Adrenal gland (tissue), 12 donors: ENCODE results near the gene ABI3BP. TPM values are rescaled to one million over a fixed set of nuclear protein-coding genes. Genes with fewer than 3 reads are reported as not detected.

ENCODE experiments used
- DNase-seq, 7 donors: peaks; one replicate each; pipeline ENCODE4 v3.0.0-alpha.2; 2019 to 2020
- H3K27ac ChIP-seq, 5 donors: fragments of 200-600 bp; sonication (generic) in 4 of 5; 1 replicate in 3 of 5; 2 replicates in 2 of 5; pipeline versions ENCODE4 v1.5.1 to v1.8.0; 2016 to 2020; ENCODE audit warnings: mild to moderate bottlenecking in 1 of 5
- H3K27me3 ChIP-seq: fragments of 200-600 bp; 2 replicates; pipeline ENCODE4 v1.8.0; 2021
- H3K36me3 ChIP-seq, 2 donors: fragments of 200-600 bp; replicated peaks in 1 of 2; 1 replicate in 1 of 2; 2 replicates in 1 of 2; pipeline versions ENCODE4 v1.5.1 to v1.8.0; 2018 to 2022
- H3K4me1 ChIP-seq, 2 donors: fragments of 200-600 bp; replicated peaks in 1 of 2; 1 replicate in 1 of 2; 2 replicates in 1 of 2; pipeline versions ENCODE4 v1.5.1 to v1.8.0; 2018 to 2021
- H3K4me3 ChIP-seq, 4 donors: fragments of 200-600 bp; sonication (generic) in 3 of 4; one replicate each; pipeline ENCODE4 v1.5.1; 2016 to 2018
- H3K9me3 ChIP-seq, 3 donors: fragments of 200-600 bp; sonication (generic) in 1 of 3; replicated peaks in 1 of 3; 1 replicate in 2 of 3; 2 replicates in 1 of 3; pipeline versions ENCODE4 v1.5.1 to v1.8.0; 2016 to 2021
- POLR2A ChIP-seq, 2 donors: fragments of 450-650 bp; IDR thresholded peaks; one replicate each; pipeline ENCODE4 v1.6.1; 2017; ENCODE audit warnings: antibody characterized with exemption in 2 of 2, mild to moderate bottlenecking in 2 of 2, moderate library complexity in 1 of 2
- WGBS, 4 donors: extraction: QIAGEN DNeasy Blood & Tissue Kit in 2 of 4; methylation state at CpG; one replicate each; pipeline versions ENCODE4 v1.1.5 to v1.1.7; 2013 to 2017; 5-methylcytosine and 5-hydroxymethylcytosine counted together
- intact Hi-C, 2 donors: fragments of 100-400 bp; cut with DNase I; formaldehyde crosslinking; loops; one replicate each; pipeline versions ENCODE4 v1.14.1 to v1.15.0; 2022 to 2023
- polyA plus RNA-seq, 3 donors: library from polyadenylated mRNA; stranded (reverse); fragments of 200-250 nt in 2 of 3; fragments of 350-450 nt in 1 of 3; fragmentation: Illumina TruSeq in 1 of 3; extraction: RNeasy Lipid Tissue Mini Kit (QIAGEN cat#74804) in 1 of 3; gene quantifications; one replicate each; pipeline ENCODE4 v1.2.3, GENCODE V29; 2013 to 2014
- total RNA-seq, 9 donors: library from RNA; depleted of rRNA in 4 of 9; stranded (reverse); fragments of >200 nt in 4 of 9; fragments of 120-200 nt in 1 of 9; fragmentation: NEBNext Ultra II Directional in 1 of 9; extraction: Animal tissue kit (Norgen Biotek cat#: 25700) in 1 of 9; gene quantifications; one replicate each; pipeline versions ENCODE4 v1.1.0 to v1.2.4, GENCODE V29; 2013 to 2023
- TF ChIP-seq, protein P1 (sequence below), 6 experiments: fragments of 450-650 bp in 4 of 6; fragments of 200-600 bp in 2 of 6; sonication (generic) in 1 of 6; IDR thresholded peaks; 1 replicate in 5 of 6; 2 replicates in 1 of 6; pipeline versions ENCODE4 v1.5.1 to v1.8.0; 2016 to 2021; ENCODE audit warnings: antibody characterized with exemption in 6 of 6, mild to moderate bottlenecking in 2 of 6, moderate library complexity in 1 of 6
- donor health status: healthy with polysubstance abuse.
- donor health status: Bipolar disorder and iron deficiency.
- donor health status: DM: yes; HTN: yes; CAD: no.
- donor health status: DM: no; HTN: no; CAD: no.
- donor health status: DM: no; HTN: no; CAD: no.
- donor health status: DM: yes; HTN: yes; CAD: no.

ABI3BP gene
- total and polyA plus RNA-seq, 12 donors: 3.4 to 50.3 (median 18.7) TPM

DNA sequence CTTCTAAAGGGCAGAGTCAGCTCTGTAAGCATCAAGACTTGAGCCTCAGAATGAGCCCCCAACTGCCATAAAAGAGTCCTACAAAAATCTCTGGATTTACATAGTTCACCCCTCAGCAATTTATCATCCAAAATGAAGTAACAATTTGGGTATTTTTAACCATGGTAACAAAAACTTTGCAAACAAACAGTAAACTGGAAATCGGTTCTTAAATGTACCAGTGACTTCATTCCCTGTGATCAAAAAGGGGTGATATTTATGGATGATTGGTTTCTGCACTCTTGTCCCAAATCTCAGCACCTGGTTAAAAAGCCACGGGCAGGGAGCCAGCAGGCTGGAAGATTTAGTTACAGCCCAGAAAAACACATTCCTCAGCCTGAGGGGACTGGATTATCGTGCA lies 210.3 kb downstream of the ABI3BP start:
- no peaks in the 10 kb centered on the region for H3K27me3 ChIP-seq
- H3K36me3 ChIP-seq: no peaks in the 10 kb centered on the region
- H3K9me3 ChIP-seq: peaks cover 0 to 4% (median 0%) of the 10 kb centered on the region in 3 donors
- TF ChIP-seq, protein P1, sequence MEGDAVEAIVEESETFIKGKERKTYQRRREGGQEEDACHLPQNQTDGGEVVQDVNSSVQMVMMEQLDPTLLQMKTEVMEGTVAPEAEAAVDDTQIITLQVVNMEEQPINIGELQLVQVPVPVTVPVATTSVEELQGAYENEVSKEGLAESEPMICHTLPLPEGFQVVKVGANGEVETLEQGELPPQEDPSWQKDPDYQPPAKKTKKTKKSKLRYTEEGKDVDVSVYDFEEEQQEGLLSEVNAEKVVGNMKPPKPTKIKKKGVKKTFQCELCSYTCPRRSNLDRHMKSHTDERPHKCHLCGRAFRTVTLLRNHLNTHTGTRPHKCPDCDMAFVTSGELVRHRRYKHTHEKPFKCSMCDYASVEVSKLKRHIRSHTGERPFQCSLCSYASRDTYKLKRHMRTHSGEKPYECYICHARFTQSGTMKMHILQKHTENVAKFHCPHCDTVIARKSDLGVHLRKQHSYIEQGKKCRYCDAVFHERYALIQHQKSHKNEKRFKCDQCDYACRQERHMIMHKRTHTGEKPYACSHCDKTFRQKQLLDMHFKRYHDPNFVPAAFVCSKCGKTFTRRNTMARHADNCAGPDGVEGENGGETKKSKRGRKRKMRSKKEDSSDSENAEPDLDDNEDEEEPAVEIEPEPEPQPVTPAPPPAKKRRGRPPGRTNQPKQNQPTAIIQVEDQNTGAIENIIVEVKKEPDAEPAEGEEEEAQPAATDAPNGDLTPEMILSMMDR (IDR thresholded peaks at IDR 0.05): no peak
- no peak for TF ChIP-seq POLR2A (IDR thresholded peaks at IDR 0.05)
- intact Hi-C loops: no loop called here
- 60 to 73% (median 64%) methylated on average over 3 of the region's 3 CpGs for WGBS, 4 donors
- no peaks in the 10 kb centered on the region for H3K4me1 ChIP-seq
- H3K27ac ChIP-seq: no peak overlapping the region
- DNase-seq: no peak
- H3K4me3 ChIP-seq: no peak overlapping the region

DNA sequence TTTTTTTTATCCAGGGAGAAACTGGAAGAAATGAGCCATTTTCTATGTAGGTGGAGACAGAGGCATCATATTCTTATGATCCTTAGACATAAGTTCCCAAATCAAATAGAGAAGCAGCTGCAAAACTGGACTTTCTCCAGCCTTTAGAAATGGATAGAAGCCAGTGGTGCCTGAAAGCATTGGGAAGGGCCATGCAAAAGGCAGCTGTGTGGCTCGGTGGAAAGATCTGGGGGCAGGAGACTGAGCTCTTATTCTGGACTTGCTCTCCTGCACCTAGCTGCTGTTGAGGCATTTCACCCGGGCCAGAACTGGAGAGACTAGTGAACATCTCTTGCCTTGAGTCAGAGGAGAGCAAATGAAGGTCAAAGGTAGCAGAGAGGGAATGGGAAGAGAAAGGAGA lies 210.9 kb downstream of the ABI3BP start:
- Histone ChIP-seq H3K27ac (no peak overlapping the region), H3K27me3 (no peaks in the 10 kb centered on the region), H3K4me1 (no peaks in the 10 kb centered on the region), H3K9me3 (peaks cover 0 to 4% (median 0%) of the 10 kb centered on the region in 3 donors), H3K4me3 (no peak overlapping the region), H3K36me3 (no peaks in the 10 kb centered on the region)
- intact Hi-C loops: no loop called here
- DNase-seq: no peak
- WGBS, 4 donors: 36 to 70% (median 59%) methylated on average over 2 of the region's 2 CpGs
- TF ChIP-seq, protein P1 (IDR thresholded peaks at IDR 0.05): no peak
- no peak for TF ChIP-seq POLR2A (IDR thresholded peaks at IDR 0.05)

DNA sequence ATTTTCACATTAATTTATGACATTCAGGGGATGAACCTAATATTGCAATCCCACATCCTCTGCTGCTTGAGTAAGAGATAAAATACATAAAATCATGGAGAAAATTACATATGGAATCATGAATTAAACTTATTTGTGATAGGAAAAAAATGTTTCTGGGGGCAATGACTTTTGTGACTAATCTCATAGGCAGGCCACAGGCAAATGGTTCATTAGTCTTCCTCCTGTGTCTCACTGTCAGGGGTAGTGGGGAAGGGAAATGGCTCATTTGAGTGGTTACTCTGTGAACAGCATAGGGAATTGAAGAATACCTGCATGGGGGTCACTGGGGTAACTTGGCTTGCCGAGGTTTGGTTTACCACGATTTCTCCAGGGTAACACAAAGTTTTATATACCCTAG lies 211.9 kb downstream of the ABI3BP start:
- Histone ChIP-seq H3K4me1 (no peaks in the 10 kb centered on the region), H3K36me3 (no peaks in the 10 kb centered on the region), H3K9me3 (peaks cover 0 to 4% (median 0%) of the 10 kb centered on the region in 3 donors), H3K27ac (no peak overlapping the region), H3K4me3 (no peak overlapping the region), H3K27me3 (no peaks in the 10 kb centered on the region)
- TF ChIP-seq POLR2A (IDR thresholded peaks at IDR 0.05): no peak
- TF ChIP-seq, protein P1 (IDR thresholded peaks at IDR 0.05): no peak
- 67 to 88% (median 86%) methylated on average over 2 of the region's 2 CpGs for WGBS, 4 donors
- DNase-seq: no peak
- intact Hi-C loops: no loop called here

DNA sequence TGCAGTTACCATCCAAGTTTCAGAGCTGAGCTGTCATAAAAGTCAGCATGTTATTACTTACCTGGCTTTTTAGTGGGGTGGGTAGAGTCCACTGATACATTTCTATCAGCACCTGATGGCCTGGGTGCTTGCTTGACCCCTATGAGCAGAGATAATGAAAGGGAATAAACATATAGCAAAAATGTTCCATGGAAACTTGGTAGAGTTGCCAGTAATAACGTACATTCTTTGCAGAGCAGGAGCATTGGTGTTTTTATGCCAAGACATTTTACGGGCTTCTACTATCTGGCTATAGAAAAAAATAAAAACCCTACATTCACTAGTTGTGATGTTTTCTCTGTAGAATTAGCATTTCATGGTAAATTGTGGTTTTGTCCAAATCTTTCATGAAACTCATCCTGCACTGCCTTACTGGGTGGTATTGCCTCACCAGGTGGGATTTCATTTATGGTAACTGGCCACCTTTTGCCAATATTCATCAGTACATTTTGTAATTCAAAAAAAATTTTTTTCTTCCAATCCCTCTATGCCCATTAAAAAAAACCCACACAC lies 213.1 kb downstream of the ABI3BP start:
- 75 to 93% (median 85%) methylated on average over 2 of the region's 2 CpGs for WGBS, 4 donors
- no peaks in the 10 kb centered on the region for H3K4me1 ChIP-seq
- H3K27ac ChIP-seq: no peak overlapping the region
- H3K4me3 ChIP-seq: no peak overlapping the region
- TF ChIP-seq, protein P1 (IDR thresholded peaks at IDR 0.05): no peak
- TF ChIP-seq POLR2A (IDR thresholded peaks at IDR 0.05): no peak
- no peaks in the 10 kb centered on the region for H3K9me3 ChIP-seq
- DNase-seq: no peak
- H3K27me3 ChIP-seq: no peaks in the 10 kb centered on the region
- no peaks in the 10 kb centered on the region for H3K36me3 ChIP-seq
- intact Hi-C loops: no loop called here
